GM23338 (cell line): Measurements from ENCODE around the gene SLC66A2. TPM values are rescaled to one million over a fixed set of nuclear protein-coding genes. Genes with fewer than 3 reads are reported as not detected.

Experiments
- ATAC-seq: fragments of 200-7000 bp; cut with Tn5 transposase; 3 replicates; pipeline ENCODE4 v1.9.1; 2020
- DNase-seq: peaks from one replicate; pipeline ENCODE4 v3.0.0-alpha.2; 2015; ENCODE audit warnings: low spot score
- H2AFZ ChIP-seq: fragments of 200-600 bp; sonication (generic); 2 replicates; pipeline ENCODE4 v1.8.0; 2016; ENCODE audit warnings: antibody characterized with exemption, mild to moderate bottlenecking, moderate library complexity
- H3F3A ChIP-seq: fragments of 200-600 bp; sonication (generic); replicated peaks from 2 replicates; pipeline ENCODE4 v1.8.0; 2017; ENCODE audit warnings: antibody characterized with exemption, mixed run types, low read depth
- H3K27ac ChIP-seq: fragments of 200-600 bp; sonication (generic); 2 replicates; pipeline ENCODE4 v1.6.1; 2016; ENCODE audit warnings: low read depth
- H3K27me3 ChIP-seq: fragments of 200-600 bp; sonication (generic); 2 replicates; pipeline ENCODE4 v1.8.0; 2016; ENCODE audit warnings: mild to moderate bottlenecking, mixed run types, moderate library complexity; ENCODE audit not compliant: insufficient read depth
- H3K36me3 ChIP-seq: fragments of 200-600 bp; sonication (generic); 2 replicates; pipeline ENCODE4 v1.8.0; 2016; ENCODE audit warnings: mild to moderate bottlenecking; ENCODE audit not compliant: insufficient read depth
- H3K4me1 ChIP-seq: fragments of 200-600 bp; sonication (generic); 2 replicates; pipeline ENCODE4 v1.8.0; 2016; ENCODE audit warnings: mild to moderate bottlenecking, moderate library complexity; ENCODE audit not compliant: insufficient read depth
- H3K4me2 ChIP-seq: fragments of 200-600 bp; sonication (generic); 2 replicates; pipeline ENCODE4 v1.7.1; 2017; ENCODE audit warnings: mixed run types
- H3K4me3 ChIP-seq: fragments of 200-600 bp; sonication (generic); 2 replicates; pipeline ENCODE4 v1.6.1; 2016; ENCODE audit warnings: mixed run types
- H3K79me2 ChIP-seq: fragments of 200-600 bp; sonication (generic); replicated peaks from 2 replicates; pipeline ENCODE4 v1.8.0; 2017; ENCODE audit warnings: mild to moderate bottlenecking; ENCODE audit not compliant: insufficient read depth
- H3K9me2 ChIP-seq: fragments of 200-600 bp; sonication (generic); 2 replicates; pipeline ENCODE4 v1.8.0; 2017; ENCODE audit not compliant: insufficient read depth
- H4K20me1 ChIP-seq: fragments of 200-600 bp; sonication (generic); replicated peaks from 2 replicates; pipeline ENCODE4 v1.8.0; 2017; ENCODE audit warnings: mild to moderate bottlenecking; ENCODE audit not compliant: insufficient read depth
- H3K27ac Mint-ChIP-seq: 2 replicates; pipeline ENCODE4 v1.8.0; 2020; ENCODE audit warnings: inconsistent platforms, mild to moderate bottlenecking, moderate library complexity, mixed read lengths
- H3K27me3 Mint-ChIP-seq: 3 replicates; pipeline ENCODE4 v1.8.0; 2022; ENCODE audit warnings: low read depth, mild to moderate bottlenecking, moderate library complexity, mixed read lengths, inconsistent platforms; ENCODE audit not compliant: insufficient read depth, poor library complexity
- H3K36me3 Mint-ChIP-seq: 3 replicates; pipeline ENCODE4 v1.8.0; 2021; ENCODE audit warnings: low read depth, mild to moderate bottlenecking, inconsistent platforms, moderate library complexity, mixed read lengths
- H3K4me1 Mint-ChIP-seq: 3 replicates; pipeline ENCODE4 v1.8.0; 2020; ENCODE audit warnings: mild to moderate bottlenecking, inconsistent platforms, mixed read lengths
- H3K4me3 Mint-ChIP-seq: 3 replicates; pipeline ENCODE4 v1.8.0; 2021; ENCODE audit warnings: moderate library complexity, mild to moderate bottlenecking, inconsistent platforms, mixed read lengths
- H3K9me3 Mint-ChIP-seq: 3 replicates; pipeline ENCODE4 v1.8.0; 2020; ENCODE audit warnings: moderate library complexity, mild to moderate bottlenecking, inconsistent platforms, mixed read lengths
- JUNB ChIP-seq: IDR thresholded peaks from one replicate; pipeline ENCODE4 v1.6.1; 2016; ENCODE audit warnings: antibody characterized with exemption; ENCODE audit not compliant: unreplicated experiment
- NANOG ChIP-seq: IDR thresholded peaks from 2 replicates; pipeline ENCODE4 v1.6.1; 2016; ENCODE audit warnings: antibody characterized with exemption, borderline replicate concordance
- ZNF114 ChIP-seq: fragments of 250-450 bp; sonication (Bioruptor Pico); IDR thresholded peaks from 2 replicates; pipeline ENCODE4 v1.5.0; 2020; ENCODE audit warnings: mild to moderate bottlenecking, moderate library complexity
- ZNF331 ChIP-seq: fragments of 250-450 bp; sonication (Bioruptor Pico); IDR thresholded peaks from 2 replicates; pipeline ENCODE4 v1.5.0; 2020; ENCODE audit warnings: low read depth, mild to moderate bottlenecking, moderate library complexity
- polyA plus RNA-seq: library from polyadenylated mRNA; unstranded; fragments of >200 nt; fragmentation: Nextera tagmentation; extraction: Ambion mirVana; gene quantifications from 2 replicates; pipeline ENCODE4 v1.2.1, GENCODE V29; 2016
- total RNA-seq: library from RNA; depleted of rRNA; stranded (reverse); fragments of >200 nt; shearing (Covaris generic); gene quantifications from 2 replicates; pipeline ENCODE4 v1.2.3, GENCODE V29; 2014
- TF ChIP-seq, protein P1 (sequence below): fragments of 250-450 bp; sonication (Bioruptor Pico); IDR thresholded peaks from 2 replicates; pipeline ENCODE4 v1.5.0; 2020; ENCODE audit warnings: mild to moderate bottlenecking, moderate library complexity
- TF ChIP-seq, protein P2 (sequence below): IDR thresholded peaks from one replicate; pipeline ENCODE4 v1.6.1; 2018; ENCODE audit warnings: antibody characterized with exemption; ENCODE audit not compliant: unreplicated experiment
- TF ChIP-seq, protein P3 (sequence below), 2 experiments: fragments of 200-600 bp in 1 of 2; sonication (generic) in 1 of 2; conservative IDR thresholded peaks; 2 replicates each; pipeline versions ENCODE4 v1.5.1 to v1.6.1; 2016 to 2017; ENCODE audit warnings: antibody characterized with exemption in 2 of 2, low read depth in 2 of 2, mild to moderate bottlenecking in 2 of 2, moderate library complexity in 1 of 2

Gene SLC66A2
- total and polyA plus RNA-seq, 2 experiments from 2014 or later: 4.0 to 18.1 TPM

DNA sequence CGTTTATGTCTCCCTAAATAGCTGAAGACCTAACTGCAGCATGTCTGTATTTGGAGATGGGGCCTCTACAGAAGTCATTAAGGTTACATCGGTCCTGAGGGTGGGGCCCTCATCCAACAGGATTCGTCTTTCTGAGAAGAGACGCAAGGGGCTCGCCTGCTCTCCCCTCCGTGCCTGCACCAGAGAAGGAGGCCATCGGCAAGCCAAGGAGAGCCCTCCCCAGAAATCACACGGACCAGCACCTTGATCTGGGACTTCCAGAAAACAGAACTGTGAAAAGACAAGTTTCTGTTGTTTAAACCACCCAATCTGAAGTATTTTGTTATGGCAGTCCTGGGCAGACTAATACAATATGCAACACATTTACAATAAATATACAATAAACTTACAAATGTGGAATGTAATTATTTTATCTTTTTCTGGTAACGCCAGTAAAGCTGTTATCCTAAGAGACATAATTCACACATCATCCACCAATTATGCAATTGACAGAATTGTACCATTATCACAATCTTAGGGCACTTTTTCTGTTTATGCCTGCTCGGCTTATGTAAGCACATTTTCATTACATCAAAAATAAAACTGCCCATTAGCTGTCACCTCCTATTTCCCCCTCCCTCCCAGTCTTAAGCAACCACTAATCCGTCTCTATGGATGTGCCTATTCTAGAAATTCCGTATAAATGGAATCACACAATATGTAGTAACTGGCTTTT is 19.1 kb upstream of the SLC66A2 start:
- Histone ChIP-seq H3K36me3 (peaks cover 14% of the 10 kb centered on the region; the same call in 1 of the 2 replicates), H3K9me2 (no peaks in the 10 kb centered on the region), H3K4me2 (no peak overlapping the region), H3K27ac (no peak overlapping the region), H3K4me3 (no peak overlapping the region), H4K20me1 (peaks cover 15% of the 10 kb centered on the region), H3K27me3 (peaks cover 2% of the 10 kb centered on the region; the same call in 1 of the 2 replicates), H3K4me1 (peaks cover 2% of the 10 kb centered on the region; the same call in 1 of the 2 replicates), H2AFZ (no peak overlapping the region), H3K79me2 (peaks cover 30% of the 10 kb centered on the region), H3F3A (0 out of 2 replicates have a peak, but pooled peaks cover under 1% of the 10 kb centered on the region)
- DNase-seq (no peak), ATAC-seq (no peak)
- Mint-ChIP-seq H3K4me3 (no peak overlapping the region), H3K27me3 (peaks cover 7% of the 10 kb centered on the region), H3K36me3 (peaks cover 47% of the 10 kb centered on the region), H3K9me3 (no peaks in the 10 kb centered on the region; the same call in 2 of the 3 replicates), H3K27ac (no peak overlapping the region), H3K4me1 (peaks cover 1% of the 10 kb centered on the region)
- no peak for TF ChIP-seq NANOG
- no peak for TF ChIP-seq JUNB

DNA sequence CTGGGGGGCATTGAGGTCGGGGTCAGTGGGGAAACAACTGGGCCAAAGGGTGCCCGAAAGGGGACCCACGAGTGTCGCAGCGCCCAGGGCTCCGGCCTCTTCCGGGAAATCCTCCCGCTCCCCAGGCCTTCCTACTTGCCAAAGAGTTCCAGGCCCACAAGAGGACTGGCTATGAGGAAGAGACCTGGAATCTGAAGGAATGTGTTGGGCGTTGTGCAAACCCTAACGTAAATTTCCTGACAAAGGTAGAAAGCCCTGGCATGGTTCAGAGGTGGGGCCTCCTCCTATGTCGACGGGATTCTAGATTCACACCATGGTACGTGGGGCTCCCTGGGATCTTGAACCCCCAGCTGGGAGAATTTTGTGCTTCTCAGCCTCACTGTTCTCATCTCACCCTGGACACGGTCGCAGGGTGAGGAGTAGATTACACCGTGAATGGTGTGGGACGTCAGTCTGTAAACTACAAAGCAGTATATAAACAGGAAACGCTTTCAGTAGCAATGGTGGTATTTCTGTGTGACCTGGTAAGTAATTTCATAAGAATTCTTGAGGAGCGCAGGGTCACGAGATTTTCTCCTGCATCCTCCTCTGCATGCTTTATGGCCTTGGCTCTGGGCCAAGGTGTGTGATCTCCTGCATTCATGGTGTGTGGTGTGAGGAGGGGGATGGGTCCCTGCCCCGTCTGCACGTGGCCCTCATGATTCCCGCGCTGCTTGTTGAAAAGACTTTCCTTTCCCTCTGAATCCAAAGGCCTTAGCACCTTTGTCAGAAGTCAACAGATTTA is 13.9 kb upstream of the SLC66A2 start:
- Histone ChIP-seq H3K27me3 (peaks cover 53% of the 10 kb centered on the region), H3K4me2 (peak overlapping the region; percentile 78), H3K79me2 (0 out of 2 replicates have a peak, but pooled peaks cover 5% of the 10 kb centered on the region), H3K4me3 (peak overlapping the region; percentile 56), H3K36me3 (0 out of 2 replicates have a peak, but pooled peaks cover 2% of the 10 kb centered on the region), H2AFZ (no peak overlapping the region), H3K27ac (no peak overlapping the region), H3K4me1 (peaks cover 15% of the 10 kb centered on the region), H3K9me2 (no peaks in the 10 kb centered on the region), H3F3A (peaks cover 7% of the 10 kb centered on the region; the same call in 1 of the 2 replicates), H4K20me1 (peaks cover 6% of the 10 kb centered on the region; the same call in 1 of the 2 replicates)
- H3K36me3 Mint-ChIP-seq: no peaks in the 10 kb centered on the region
- no peak overlapping the region for H3K27ac Mint-ChIP-seq
- ATAC-seq: peak; percentile 20
- H3K4me3 Mint-ChIP-seq: peak overlapping the region; percentile 57
- no peaks in the 10 kb centered on the region; the same call in 1 of the 3 replicates for H3K9me3 Mint-ChIP-seq
- H3K4me1 Mint-ChIP-seq: peaks cover 19% of the 10 kb centered on the region
- H3K27me3 Mint-ChIP-seq: peaks cover 50% of the 10 kb centered on the region
- peak; percentile 62 for DNase-seq
- TF ChIP-seq ZNF331 (CRISPR knock-in tag) (no peak), NANOG (no peak), ZNF114 (CRISPR knock-in tag) (no peak)
- TF ChIP-seq, protein P1, sequence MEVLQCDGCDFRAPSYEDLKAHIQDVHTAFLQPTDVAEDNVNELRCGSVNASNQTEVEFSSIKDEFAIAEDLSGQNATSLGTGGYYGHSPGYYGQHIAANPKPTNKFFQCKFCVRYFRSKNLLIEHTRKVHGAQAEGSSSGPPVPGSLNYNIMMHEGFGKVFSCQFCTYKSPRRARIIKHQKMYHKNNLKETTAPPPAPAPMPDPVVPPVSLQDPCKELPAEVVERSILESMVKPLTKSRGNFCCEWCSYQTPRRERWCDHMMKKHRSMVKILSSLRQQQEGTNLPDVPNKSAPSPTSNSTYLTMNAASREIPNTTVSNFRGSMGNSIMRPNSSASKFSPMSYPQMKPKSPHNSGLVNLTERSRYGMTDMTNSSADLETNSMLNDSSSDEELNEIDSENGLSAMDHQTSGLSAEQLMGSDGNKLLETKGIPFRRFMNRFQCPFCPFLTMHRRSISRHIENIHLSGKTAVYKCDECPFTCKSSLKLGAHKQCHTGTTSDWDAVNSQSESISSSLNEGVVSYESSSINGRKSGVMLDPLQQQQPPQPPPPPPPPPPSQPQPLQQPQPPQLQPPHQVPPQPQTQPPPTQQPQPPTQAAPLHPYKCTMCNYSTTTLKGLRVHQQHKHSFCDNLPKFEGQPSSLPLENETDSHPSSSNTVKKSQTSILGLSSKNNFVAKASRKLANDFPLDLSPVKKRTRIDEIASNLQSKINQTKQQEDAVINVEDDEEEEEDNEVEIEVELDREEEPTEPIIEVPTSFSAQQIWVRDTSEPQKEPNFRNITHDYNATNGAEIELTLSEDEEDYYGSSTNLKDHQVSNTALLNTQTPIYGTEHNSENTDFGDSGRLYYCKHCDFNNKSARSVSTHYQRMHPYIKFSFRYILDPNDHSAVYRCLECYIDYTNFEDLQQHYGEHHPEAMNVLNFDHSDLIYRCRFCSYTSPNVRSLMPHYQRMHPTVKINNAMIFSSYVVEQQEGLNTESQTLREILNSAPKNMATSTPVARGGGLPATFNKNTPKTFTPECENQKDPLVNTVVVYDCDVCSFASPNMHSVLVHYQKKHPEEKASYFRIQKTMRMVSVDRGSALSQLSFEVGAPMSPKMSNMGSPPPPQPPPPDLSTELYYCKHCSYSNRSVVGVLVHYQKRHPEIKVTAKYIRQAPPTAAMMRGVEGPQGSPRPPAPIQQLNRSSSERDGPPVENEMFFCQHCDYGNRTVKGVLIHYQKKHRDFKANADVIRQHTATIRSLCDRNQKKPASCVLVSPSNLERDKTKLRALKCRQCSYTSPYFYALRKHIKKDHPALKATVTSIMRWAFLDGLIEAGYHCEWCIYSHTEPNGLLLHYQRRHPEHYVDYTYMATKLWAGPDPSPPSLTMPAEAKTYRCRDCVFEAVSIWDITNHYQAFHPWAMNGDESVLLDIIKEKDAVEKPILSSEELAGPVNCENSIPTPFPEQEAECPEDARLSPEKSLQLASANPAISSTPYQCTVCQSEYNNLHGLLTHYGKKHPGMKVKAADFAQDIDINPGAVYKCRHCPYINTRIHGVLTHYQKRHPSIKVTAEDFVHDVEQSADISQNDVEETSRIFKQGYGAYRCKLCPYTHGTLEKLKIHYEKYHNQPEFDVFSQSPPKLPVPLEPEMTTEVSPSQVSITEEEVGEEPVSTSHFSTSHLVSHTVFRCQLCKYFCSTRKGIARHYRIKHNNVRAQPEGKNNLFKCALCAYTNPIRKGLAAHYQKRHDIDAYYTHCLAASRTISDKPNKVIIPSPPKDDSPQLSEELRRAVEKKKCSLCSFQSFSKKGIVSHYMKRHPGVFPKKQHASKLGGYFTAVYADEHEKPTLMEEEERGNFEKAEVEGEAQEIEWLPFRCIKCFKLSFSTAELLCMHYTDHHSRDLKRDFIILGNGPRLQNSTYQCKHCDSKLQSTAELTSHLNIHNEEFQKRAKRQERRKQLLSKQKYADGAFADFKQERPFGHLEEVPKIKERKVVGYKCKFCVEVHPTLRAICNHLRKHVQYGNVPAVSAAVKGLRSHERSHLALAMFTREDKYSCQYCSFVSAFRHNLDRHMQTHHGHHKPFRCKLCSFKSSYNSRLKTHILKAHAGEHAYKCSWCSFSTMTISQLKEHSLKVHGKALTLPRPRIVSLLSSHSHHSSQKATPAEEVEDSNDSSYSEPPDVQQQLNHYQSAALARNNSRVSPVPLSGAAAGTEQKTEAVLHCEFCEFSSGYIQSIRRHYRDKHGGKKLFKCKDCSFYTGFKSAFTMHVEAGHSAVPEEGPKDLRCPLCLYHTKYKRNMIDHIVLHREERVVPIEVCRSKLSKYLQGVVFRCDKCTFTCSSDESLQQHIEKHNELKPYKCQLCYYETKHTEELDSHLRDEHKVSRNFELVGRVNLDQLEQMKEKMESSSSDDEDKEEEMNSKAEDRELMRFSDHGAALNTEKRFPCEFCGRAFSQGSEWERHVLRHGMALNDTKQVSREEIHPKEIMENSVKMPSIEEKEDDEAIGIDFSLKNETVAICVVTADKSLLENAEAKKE: no peak
- TF ChIP-seq, protein P2, sequence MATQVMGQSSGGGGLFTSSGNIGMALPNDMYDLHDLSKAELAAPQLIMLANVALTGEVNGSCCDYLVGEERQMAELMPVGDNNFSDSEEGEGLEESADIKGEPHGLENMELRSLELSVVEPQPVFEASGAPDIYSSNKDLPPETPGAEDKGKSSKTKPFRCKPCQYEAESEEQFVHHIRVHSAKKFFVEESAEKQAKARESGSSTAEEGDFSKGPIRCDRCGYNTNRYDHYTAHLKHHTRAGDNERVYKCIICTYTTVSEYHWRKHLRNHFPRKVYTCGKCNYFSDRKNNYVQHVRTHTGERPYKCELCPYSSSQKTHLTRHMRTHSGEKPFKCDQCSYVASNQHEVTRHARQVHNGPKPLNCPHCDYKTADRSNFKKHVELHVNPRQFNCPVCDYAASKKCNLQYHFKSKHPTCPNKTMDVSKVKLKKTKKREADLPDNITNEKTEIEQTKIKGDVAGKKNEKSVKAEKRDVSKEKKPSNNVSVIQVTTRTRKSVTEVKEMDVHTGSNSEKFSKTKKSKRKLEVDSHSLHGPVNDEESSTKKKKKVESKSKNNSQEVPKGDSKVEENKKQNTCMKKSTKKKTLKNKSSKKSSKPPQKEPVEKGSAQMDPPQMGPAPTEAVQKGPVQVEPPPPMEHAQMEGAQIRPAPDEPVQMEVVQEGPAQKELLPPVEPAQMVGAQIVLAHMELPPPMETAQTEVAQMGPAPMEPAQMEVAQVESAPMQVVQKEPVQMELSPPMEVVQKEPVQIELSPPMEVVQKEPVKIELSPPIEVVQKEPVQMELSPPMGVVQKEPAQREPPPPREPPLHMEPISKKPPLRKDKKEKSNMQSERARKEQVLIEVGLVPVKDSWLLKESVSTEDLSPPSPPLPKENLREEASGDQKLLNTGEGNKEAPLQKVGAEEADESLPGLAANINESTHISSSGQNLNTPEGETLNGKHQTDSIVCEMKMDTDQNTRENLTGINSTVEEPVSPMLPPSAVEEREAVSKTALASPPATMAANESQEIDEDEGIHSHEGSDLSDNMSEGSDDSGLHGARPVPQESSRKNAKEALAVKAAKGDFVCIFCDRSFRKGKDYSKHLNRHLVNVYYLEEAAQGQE: no peak
- TF ChIP-seq, protein P3, sequence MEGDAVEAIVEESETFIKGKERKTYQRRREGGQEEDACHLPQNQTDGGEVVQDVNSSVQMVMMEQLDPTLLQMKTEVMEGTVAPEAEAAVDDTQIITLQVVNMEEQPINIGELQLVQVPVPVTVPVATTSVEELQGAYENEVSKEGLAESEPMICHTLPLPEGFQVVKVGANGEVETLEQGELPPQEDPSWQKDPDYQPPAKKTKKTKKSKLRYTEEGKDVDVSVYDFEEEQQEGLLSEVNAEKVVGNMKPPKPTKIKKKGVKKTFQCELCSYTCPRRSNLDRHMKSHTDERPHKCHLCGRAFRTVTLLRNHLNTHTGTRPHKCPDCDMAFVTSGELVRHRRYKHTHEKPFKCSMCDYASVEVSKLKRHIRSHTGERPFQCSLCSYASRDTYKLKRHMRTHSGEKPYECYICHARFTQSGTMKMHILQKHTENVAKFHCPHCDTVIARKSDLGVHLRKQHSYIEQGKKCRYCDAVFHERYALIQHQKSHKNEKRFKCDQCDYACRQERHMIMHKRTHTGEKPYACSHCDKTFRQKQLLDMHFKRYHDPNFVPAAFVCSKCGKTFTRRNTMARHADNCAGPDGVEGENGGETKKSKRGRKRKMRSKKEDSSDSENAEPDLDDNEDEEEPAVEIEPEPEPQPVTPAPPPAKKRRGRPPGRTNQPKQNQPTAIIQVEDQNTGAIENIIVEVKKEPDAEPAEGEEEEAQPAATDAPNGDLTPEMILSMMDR (conservative IDR thresholded peaks at IDR 0.05; ENCODE audit: low read depth in 2 of 2): no peak
